ENCODE results near the gene ANGEL2.

Gene ANGEL2

GRCh38 chr1:212950243-212951125 lies 65.2 kb downstream of the ANGEL2 start, which contains the start of gene VASH2:
VASH2 (plus strand) TSS chr1:212950541; CDS start chr1:212951543, 1,002 bp downstream.
- no peak for DNase-seq

GRCh38 chr1:212949771-212950170 lies 65.9 kb downstream of the ANGEL2 start:
- no peak for DNase-seq

DNA sequence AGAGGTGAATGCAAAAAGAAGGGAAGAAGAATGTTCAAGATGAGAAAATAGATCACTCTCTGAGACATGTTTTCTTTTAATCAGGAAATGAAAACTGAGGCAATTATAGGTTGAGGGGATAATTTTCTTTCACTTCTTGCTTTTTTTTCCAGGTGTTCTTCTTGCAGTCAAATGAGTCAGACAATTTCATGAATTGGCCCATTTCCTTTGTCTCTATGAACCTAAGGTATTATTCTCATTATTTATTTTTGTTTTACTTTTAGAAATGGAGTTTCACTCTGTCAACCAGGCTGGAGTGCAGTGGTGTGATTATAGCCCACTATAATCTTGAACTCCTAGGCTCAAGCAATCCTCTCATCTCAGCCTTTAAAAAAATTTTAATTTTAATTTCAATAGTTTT lies 68.8 kb downstream of the ANGEL2 start:
- DNase-seq: no peak

DNA sequence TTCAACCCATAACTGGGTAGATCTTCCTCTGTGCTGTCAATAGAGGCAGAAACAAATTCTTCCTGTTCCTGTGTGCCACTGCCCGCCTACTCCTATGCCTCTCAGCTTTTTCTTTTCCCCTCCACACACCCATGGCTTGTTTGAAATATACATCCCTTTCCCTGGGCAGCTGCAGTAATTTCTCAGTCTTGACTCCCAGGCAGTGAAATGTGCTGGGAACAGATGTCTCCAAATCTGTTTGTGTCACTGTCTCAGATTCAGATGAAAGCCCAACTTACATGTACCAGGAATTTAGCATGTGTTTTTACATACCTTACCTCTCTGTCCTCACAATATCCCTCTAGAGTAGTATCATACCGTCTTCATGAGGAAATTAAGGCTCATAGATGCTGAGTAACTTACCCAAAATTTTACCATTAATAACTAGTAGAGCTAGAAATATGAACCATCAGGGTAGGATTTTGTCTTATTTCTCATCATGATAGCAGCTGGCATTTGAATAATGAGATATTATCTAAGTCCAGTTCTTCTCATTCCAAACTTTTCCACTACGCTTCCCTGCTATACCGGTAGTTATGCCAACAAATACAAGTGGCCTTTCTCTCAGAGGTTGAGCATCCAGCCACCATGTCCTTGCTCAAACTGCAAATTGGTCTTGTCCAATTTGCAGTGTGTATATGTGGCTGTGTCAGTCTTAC lies 70.1 kb downstream of the ANGEL2 start:
- no peak for DNase-seq

DNA sequence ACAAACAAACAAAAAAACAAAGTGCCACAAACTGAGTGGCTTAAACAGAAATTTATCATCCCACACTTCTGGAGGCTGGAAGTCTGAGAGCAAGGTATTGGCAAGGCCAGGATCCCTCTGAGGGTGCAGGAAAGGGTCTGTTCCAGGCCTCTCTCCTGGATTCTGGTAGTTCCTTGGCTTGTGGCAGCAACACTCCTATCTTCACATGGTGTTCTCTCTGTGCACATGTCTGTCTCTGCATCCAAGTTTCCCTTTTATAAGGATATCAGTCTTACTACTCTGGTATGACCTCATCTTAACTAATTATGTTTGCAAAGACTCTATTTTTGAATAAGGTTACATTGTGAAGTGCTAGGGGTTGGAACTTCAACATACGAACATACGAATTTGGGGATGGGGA lies 70.6 kb downstream of the ANGEL2 start:
- DNase-seq: no peak

- no peak for DNase-seq
Measured at GRCh38 chr1:212944229-212944901, 71.3 kb downstream of the ANGEL2 start.

- DNase-seq: no peak
Measured at GRCh38 chr1:212943393-212943710, 72.3 kb downstream of the ANGEL2 start.

DNA sequence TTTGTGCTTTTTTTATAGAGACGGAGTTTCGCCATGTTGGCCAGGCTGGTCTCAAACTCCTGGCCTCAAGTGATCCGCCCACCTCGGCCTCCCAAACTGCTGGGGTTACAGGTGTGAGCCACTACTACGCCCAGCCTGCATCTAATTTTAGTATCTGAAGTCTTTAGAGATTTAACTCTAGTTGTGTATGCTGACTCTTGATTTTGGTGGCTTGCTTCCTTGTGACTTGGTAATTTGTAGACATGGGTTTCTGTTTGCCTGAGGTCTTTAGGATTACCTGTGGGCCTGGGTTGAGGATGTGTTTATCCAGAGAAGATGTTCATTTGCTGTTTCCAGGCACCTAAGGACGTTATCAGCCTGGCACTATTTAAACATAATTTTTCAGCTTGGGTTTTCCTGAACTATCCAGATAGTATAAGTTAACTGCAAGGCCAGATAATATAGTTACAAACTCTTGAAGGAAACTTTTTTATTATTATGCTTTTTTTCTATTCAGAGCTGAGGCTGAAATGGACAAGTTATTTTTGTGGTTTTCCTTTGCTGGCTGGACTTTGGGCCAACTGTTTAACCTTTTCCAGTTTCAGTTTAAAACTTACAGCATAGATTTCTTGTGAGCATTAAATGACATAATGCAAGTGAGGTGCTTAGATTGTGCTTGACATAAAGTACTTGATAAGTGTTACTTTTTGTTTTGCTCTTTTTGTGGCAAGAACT lies 72.8 kb downstream of the ANGEL2 start:
- DNase-seq: no peak
